22Rv1 (cell line): ENCODE data around the gene ORAI2.
"Not testable (repeated sequence)": the region's sequence is repeated elsewhere in the genome, so short reads cannot be mapped to it uniquely, and the experiment has no call there.

Experiments
- H3K27ac ChIP-seq: fragments of 450-650 bp; 2 replicates; pipeline ENCODE4 v1.5.1; 2017
- CTCF ChIP-seq: fragments of 450-650 bp; IDR thresholded peaks from 2 replicates; pipeline ENCODE4 v1.5.1; 2017; ENCODE audit warnings: mild to moderate bottlenecking
- ZFX ChIP-seq: fragments of 450-650 bp; IDR thresholded peaks from 2 replicates; pipeline ENCODE4 v1.6.1; 2017; ENCODE audit warnings: antibody characterized with exemption, borderline replicate concordance

ORAI2 gene

GRCh38 chr7:102450242-102450641 is 16.9 kb downstream of the ORAI2 start:
- TF ChIP-seq ZFX = no peak
- TF ChIP-seq CTCF = peak; percentile 12; the same call in 1 of the 2 replicates
- no peak overlapping the region for H3K27ac ChIP-seq

- H3K27ac ChIP-seq = no peak overlapping the region
- TF ChIP-seq CTCF (no peak), ZFX (no peak)
Observed at GRCh38 chr7:102451371-102452054, 18.1 kb downstream of the ORAI2 start.

- no peak for TF ChIP-seq CTCF
- no peak for TF ChIP-seq ZFX
Observed at GRCh38 chr7:102452451-102452850, 19.1 kb downstream of the ORAI2 start.

GRCh38 chr7:102453319-102453718 is 19.9 kb downstream of the ORAI2 start:
- H3K27ac ChIP-seq = no peak overlapping the region
- TF ChIP-seq CTCF = no peak
- no peak for TF ChIP-seq ZFX

More at GRCh38 chr7:102452451-102452850, 19.1 kb downstream of the ORAI2 start:
- no peak overlapping the region for H3K27ac ChIP-seq

- TF ChIP-seq CTCF (no peak), ZFX (no peak)
Observed at GRCh38 chr7:102454468-102454867, 21.1 kb downstream of the ORAI2 start.

GRCh38 chr7:102454932-102455331 is 21.6 kb downstream of the ORAI2 start:
- not testable (repeated sequence) for H3K27ac ChIP-seq

More at GRCh38 chr7:102454468-102454867, 21.1 kb downstream of the ORAI2 start:
- no peak overlapping the region for H3K27ac ChIP-seq

- TF ChIP-seq CTCF = no peak
- TF ChIP-seq ZFX = no peak
- no peak overlapping the region for H3K27ac ChIP-seq
Observed at GRCh38 chr7:102455596-102455995, 22.2 kb downstream of the ORAI2 start.

GRCh38 chr7:102456327-102456726 is 23.0 kb downstream of the ORAI2 start:
- TF ChIP-seq CTCF = no peak
- no peak for TF ChIP-seq ZFX
- H3K27ac ChIP-seq = no peak overlapping the region
